GM19025 (cell line): Measurements from ENCODE around the gene ARPC2.

Source experiments
- ATAC-seq: cut with Tn5 transposase; IDR thresholded peaks from one replicate; pipeline ENCODE4 v1.9.1; 2021; ENCODE audit warnings: mild to moderate bottlenecking, low read depth, moderate library complexity; ENCODE audit not compliant: unreplicated experiment

Gene ARPC2

GRCh38 chr2:218216336-218216673 is 684 bp upstream of the ARPC2 start:
- no peak for ATAC-seq

GRCh38 chr2:218217360-218218267 is 625 bp downstream of the ARPC2 start:
- peak; percentile 26 for ATAC-seq

GRCh38 chr2:218218268-218219185 is 1.5 kb downstream of the ARPC2 start:
- peak; percentile 40 for ATAC-seq

- ATAC-seq, result no peak
Observed at GRCh38 chr2:218219934-218220333, 2.9 kb downstream of the ARPC2 start.

- no peak for ATAC-seq
Observed at GRCh38 chr2:218221000-218221399, 4.0 kb downstream of the ARPC2 start.

- ATAC-seq, result no peak
Observed at GRCh38 chr2:218223046-218223445, 6.1 kb downstream of the ARPC2 start.

- no peak for ATAC-seq
Observed at GRCh38 chr2:218224186-218224585, 7.2 kb downstream of the ARPC2 start.

- ATAC-seq, result no peak
Observed at GRCh38 chr2:218226903-218227302, 9.9 kb downstream of the ARPC2 start.

- ATAC-seq, result no peak
Observed at GRCh38 chr2:218228366-218229090, 11.5 kb downstream of the ARPC2 start.

GRCh38 chr2:218229239-218229638 is 12.2 kb downstream of the ARPC2 start:
- ATAC-seq, result peak; percentile 58

GRCh38 chr2:218229851-218230250 is 12.9 kb downstream of the ARPC2 start:
- ATAC-seq, result no peak

- ATAC-seq, result peak; percentile 61
Observed at GRCh38 chr2:218230882-218231281, 13.9 kb downstream of the ARPC2 start.

- ATAC-seq, result no peak
Observed at GRCh38 chr2:218233543-218233942, 16.6 kb downstream of the ARPC2 start.

- no peak for ATAC-seq
Observed at GRCh38 chr2:218234521-218234920, 17.5 kb downstream of the ARPC2 start.

- ATAC-seq, result no peak
Observed at GRCh38 chr2:218235017-218235416, 18.0 kb downstream of the ARPC2 start.

GRCh38 chr2:218236829-218237228 is 19.8 kb downstream of the ARPC2 start:
- ATAC-seq, result no peak

- no peak for ATAC-seq
Observed at GRCh38 chr2:218238887-218239286, 21.9 kb downstream of the ARPC2 start.

GRCh38 chr2:218244204-218244603 is 27.2 kb downstream of the ARPC2 start:
- no peak for ATAC-seq

GRCh38 chr2:218244665-218245064 is 27.7 kb downstream of the ARPC2 start:
- no peak for ATAC-seq

- no peak for ATAC-seq
Observed at GRCh38 chr2:218245214-218245613, 28.2 kb downstream of the ARPC2 start.

- no peak for ATAC-seq
Observed at GRCh38 chr2:218249691-218250090, 32.7 kb downstream of the ARPC2 start.
